ENCODE data around the gene HSD3B7. TPM values are rescaled to one million over a fixed set of nuclear protein-coding genes. Genes with fewer than 3 reads are reported as not detected.

Gene HSD3B7
- total RNA-seq, 6 experiments from 2014 or later, result 54.6 to 219 (median 86.9) TPM

DNA sequence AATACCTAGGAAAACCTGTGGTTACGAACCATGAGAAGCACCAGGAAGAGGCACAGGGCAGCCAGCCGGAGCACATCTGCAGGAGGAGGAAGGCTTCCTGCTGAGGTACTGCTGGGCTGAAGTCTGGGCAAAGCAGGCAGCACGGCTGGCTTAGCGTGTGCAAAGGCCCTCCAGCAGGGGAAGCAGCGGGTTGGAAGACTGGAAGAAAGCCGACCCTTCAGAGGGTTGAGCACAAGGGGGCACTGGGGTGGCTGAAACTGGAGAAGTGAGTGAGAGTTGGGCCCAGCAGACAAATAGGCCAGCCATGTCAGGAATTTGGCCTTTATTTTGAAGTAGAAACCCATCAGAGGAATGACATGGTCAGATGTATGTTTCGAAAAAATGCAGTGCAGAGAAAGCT is 12.1 kb upstream of the HSD3B7 start:
- DNase-seq (no peak), ATAC-seq (no peak)
- Histone ChIP-seq H3K27me3 (no peaks in the 10 kb centered on the region), H3K4me3 (no peak overlapping the region), H3K36me3 (peaks cover 0 to 80% (median 40%) of the 10 kb centered on the region in 4 donors), H3K4me1 (no peaks in the 10 kb centered on the region), H3K27ac (no peak overlapping the region), H3K9me3 (no peaks in the 10 kb centered on the region)
- intact Hi-C loops (cut with DNase I), result no loop called here
- 66% methylated on average over 3 of the region's 7 CpGs for WGBS (ENCODE audit: insufficient coverage, low coverage, low lambda C conversion rate, missing lambda C conversion rate)
- TF ChIP-seq POLR2A (IDR thresholded peaks at IDR 0.05), result no peak
- TF ChIP-seq, protein P1, sequence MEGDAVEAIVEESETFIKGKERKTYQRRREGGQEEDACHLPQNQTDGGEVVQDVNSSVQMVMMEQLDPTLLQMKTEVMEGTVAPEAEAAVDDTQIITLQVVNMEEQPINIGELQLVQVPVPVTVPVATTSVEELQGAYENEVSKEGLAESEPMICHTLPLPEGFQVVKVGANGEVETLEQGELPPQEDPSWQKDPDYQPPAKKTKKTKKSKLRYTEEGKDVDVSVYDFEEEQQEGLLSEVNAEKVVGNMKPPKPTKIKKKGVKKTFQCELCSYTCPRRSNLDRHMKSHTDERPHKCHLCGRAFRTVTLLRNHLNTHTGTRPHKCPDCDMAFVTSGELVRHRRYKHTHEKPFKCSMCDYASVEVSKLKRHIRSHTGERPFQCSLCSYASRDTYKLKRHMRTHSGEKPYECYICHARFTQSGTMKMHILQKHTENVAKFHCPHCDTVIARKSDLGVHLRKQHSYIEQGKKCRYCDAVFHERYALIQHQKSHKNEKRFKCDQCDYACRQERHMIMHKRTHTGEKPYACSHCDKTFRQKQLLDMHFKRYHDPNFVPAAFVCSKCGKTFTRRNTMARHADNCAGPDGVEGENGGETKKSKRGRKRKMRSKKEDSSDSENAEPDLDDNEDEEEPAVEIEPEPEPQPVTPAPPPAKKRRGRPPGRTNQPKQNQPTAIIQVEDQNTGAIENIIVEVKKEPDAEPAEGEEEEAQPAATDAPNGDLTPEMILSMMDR (IDR thresholded peaks at IDR 0.05), result no peak

DNA sequence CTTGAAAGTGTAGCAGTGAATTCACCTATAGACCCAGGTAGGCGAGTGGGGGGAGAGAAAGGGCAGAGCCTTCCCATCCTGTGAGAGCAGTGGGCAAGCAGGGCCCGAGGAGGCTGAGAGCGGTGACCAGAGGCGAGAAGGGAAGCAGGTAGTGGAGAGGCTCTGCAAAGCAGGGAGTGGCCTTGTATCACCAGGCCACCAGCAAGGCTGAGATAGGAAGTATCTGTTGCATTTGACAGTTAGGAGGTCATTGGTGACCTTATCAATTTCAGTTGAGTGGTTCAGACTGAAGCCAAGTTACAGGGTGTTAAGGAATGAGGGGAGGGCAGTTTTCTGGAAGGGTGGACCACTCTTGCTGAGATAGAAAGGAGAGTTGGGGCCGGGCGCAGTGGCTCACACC is 10.7 kb upstream of the HSD3B7 start:
- intact Hi-C loops (cut with DNase I), result no loop called here
- H3K4me3 ChIP-seq, result no peak overlapping the region
- H3K36me3 ChIP-seq, result peaks cover 0 to 68% (median 32%) of the 10 kb centered on the region in 4 donors
- no peak overlapping the region for H3K27ac ChIP-seq
- no CpG with 5 or more reads among the region's 6 CpGs for WGBS (ENCODE audit: insufficient coverage, low coverage, low lambda C conversion rate, missing lambda C conversion rate)
- H3K9me3 ChIP-seq, result no peaks in the 10 kb centered on the region
- ATAC-seq (no peak), DNase-seq (no peak)
- TF ChIP-seq POLR2A (IDR thresholded peaks at IDR 0.05), result no peak
- TF ChIP-seq, protein P1 (IDR thresholded peaks at IDR 0.05), result no peak
- no peaks in the 10 kb centered on the region for H3K27me3 ChIP-seq
- no peaks in the 10 kb centered on the region for H3K4me1 ChIP-seq

DNA sequence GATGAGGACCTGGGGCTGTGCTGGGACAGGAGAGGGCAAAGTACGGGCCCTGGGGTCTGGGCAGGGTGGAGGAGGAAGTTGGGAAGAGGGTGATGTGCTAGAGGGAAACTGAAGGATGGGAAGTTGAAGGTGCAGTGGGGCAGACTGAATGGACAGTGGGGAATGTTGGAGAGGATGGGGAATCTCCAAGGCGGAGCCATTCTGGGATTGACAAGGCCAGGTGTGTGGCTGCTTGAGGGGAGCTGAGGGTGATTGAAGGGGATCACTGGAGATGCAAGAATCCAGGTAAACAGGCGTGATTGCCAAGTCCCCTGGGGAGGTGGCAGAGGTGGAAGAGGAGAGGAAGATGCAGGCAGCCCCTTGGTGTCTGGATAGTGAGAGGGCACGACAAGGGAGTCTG is 8.5 kb upstream of the HSD3B7 start:
- no peaks in the 10 kb centered on the region for H3K4me1 ChIP-seq
- H3K36me3 ChIP-seq, result peaks cover 0 to 66% (median 29%) of the 10 kb centered on the region in 4 donors
- no peaks in the 10 kb centered on the region for H3K27me3 ChIP-seq
- TF ChIP-seq, protein P1 (IDR thresholded peaks at IDR 0.05), result no peak
- TF ChIP-seq POLR2A (IDR thresholded peaks at IDR 0.05), result no peak
- WGBS (ENCODE audit: insufficient coverage, low coverage, low lambda C conversion rate, missing lambda C conversion rate), result 96% methylated on average over 4 of the region's 4 CpGs
- intact Hi-C loops (cut with DNase I), result no loop called here
- H3K9me3 ChIP-seq, result no peaks in the 10 kb centered on the region
- H3K27ac ChIP-seq, result no peak overlapping the region
- H3K4me3 ChIP-seq, result no peak overlapping the region
- DNase-seq (no peak), ATAC-seq (no peak)

DNA sequence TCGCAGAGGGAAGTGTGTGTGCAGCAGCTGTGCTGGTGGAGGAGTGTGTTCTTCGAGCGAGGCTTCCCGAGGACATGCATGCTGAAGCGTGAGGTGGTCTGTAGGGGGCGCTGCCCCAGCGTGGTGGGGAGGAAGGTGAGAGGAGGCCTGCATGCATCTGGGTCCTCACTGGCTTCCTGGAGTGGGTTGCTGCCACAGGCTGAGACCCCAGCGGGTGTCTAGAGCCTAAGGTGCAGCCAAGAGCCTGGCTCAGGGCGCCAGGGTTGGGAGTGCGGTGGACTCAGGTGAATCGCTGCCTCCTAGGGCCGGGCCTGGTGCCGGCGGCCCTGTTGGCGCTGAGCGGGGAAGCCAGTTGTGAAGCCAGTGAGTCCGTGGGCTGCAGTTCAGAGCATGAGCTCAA is 7.5 kb upstream of the HSD3B7 start:
- H3K27me3 ChIP-seq, result no peaks in the 10 kb centered on the region
- ATAC-seq (peak in 1 of 4 donors; percentile 8), DNase-seq (no peak)
- no peak overlapping the region for H3K4me3 ChIP-seq
- no peaks in the 10 kb centered on the region for H3K4me1 ChIP-seq
- no peaks in the 10 kb centered on the region for H3K9me3 ChIP-seq
- WGBS (ENCODE audit: insufficient coverage, low coverage, low lambda C conversion rate, missing lambda C conversion rate), result no CpG with 5 or more reads among the region's 17 CpGs
- no peak overlapping the region for H3K27ac ChIP-seq
- intact Hi-C loops (cut with DNase I), result no loop called here
- TF ChIP-seq POLR2A (IDR thresholded peaks at IDR 0.05), result no peak
- TF ChIP-seq, protein P1 (IDR thresholded peaks at IDR 0.05), result peak in 2 of 4 donors; percentile 3 to 6
- H3K36me3 ChIP-seq, result peaks cover 0 to 60% (median 25%) of the 10 kb centered on the region in 4 donors
